ENCODE results near the gene CHID1. TPM values are rescaled to one million over a fixed set of nuclear protein-coding genes. Genes with fewer than 3 reads are reported as not detected.

CHID1 gene
- total and polyA plus RNA-seq, 4 donors = 41.7 to 92.2 (median 48.8) TPM

DNA sequence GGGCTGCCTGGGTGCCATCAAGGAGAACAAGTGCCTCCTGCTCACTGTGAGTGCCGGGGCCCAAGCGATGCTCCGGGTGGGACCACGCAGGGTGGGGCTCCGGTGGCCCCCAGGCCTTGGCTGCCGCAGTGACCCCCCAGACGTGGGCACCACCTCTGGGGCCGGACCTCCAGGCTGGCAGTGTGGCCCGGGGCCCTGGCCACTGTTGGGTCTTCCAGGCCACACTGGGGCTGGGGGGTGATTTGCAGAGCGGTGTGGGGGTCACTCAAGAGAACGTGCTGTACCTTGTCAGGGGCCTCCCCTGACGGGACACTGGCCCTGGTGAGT lies 48.0 kb downstream of the CHID1 start:
- H3K27me3 ChIP-seq (ENCODE audit: control insufficient read depth in 3 of 3, insufficient read depth in 3 of 3, low read length in 2 of 3) = no peaks in the 10 kb centered on the region
- H3K4me1 ChIP-seq (ENCODE audit: control insufficient read depth in 5 of 5, insufficient read depth in 5 of 5, low read length in 5 of 5) = peaks cover 0 to 37% (median 12%) of the 10 kb centered on the region in 5 donors
- H3K9ac ChIP-seq (ENCODE audit: insufficient read depth in 1 of 2, low read length in 2 of 2) = no peak overlapping the region
- H3K9me3 ChIP-seq (ENCODE audit: control insufficient read depth in 4 of 4, insufficient read depth in 3 of 4, low read length in 3 of 4) = no peaks in the 10 kb centered on the region
- peaks cover 0 to 52% (median 1%) of the 10 kb centered on the region in 4 donors for H3K36me3 ChIP-seq (ENCODE audit: control insufficient read depth in 4 of 4, insufficient read depth in 4 of 4, low read length in 4 of 4)
- DNase-seq = no peak
- no peak overlapping the region for H3K4me3 ChIP-seq
- WGBS, 2 donors = 87 to 92% methylated on average over 11 to 12 of the region's 12 CpGs
- no peak for ATAC-seq (ENCODE audit: insufficient read depth, low FRiP score)
- TF ChIP-seq, protein P1, sequence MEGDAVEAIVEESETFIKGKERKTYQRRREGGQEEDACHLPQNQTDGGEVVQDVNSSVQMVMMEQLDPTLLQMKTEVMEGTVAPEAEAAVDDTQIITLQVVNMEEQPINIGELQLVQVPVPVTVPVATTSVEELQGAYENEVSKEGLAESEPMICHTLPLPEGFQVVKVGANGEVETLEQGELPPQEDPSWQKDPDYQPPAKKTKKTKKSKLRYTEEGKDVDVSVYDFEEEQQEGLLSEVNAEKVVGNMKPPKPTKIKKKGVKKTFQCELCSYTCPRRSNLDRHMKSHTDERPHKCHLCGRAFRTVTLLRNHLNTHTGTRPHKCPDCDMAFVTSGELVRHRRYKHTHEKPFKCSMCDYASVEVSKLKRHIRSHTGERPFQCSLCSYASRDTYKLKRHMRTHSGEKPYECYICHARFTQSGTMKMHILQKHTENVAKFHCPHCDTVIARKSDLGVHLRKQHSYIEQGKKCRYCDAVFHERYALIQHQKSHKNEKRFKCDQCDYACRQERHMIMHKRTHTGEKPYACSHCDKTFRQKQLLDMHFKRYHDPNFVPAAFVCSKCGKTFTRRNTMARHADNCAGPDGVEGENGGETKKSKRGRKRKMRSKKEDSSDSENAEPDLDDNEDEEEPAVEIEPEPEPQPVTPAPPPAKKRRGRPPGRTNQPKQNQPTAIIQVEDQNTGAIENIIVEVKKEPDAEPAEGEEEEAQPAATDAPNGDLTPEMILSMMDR (IDR thresholded peaks at IDR 0.05; ENCODE audit: control extremely low read depth, extremely low read depth) = no peak
- H3K27ac ChIP-seq (ENCODE audit: low read depth in 1 of 2, low read length in 1 of 2) = no peak overlapping the region

DNA sequence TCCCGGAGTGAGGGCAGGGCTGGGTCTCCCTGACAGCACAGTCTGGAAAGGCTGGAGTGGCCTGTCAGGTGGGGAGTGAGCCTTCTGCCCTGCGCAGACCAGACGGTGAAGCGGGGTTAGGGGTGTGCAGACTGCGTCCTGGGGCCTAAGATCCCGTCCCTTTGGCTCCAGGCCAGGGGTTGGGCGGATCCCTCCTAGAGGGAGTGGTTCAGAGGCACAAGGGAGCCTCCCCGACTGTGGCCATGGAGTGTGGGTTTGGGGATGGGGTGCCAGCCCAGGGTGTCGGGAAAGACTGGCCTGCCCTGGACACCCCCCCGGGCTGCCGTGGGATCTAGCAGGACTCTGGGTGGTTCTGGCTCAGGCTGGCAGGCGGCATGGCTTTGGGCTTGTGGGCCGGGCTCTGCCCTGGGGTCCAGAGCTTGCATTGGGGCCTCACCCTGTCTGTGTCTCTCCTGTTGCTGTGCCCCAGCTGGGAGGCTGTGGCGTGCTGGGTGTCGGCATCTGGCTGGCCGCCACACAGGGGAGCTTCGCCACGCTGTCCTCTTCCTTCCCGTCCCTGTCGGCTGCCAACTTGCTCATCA lies 48.4 kb downstream of the CHID1 start:
- H3K36me3 ChIP-seq (ENCODE audit: control insufficient read depth in 4 of 4, insufficient read depth in 4 of 4, low read length in 4 of 4) = peaks cover 0 to 52% (median 1%) of the 10 kb centered on the region in 4 donors
- ATAC-seq (ENCODE audit: insufficient read depth, low FRiP score) (no peak), DNase-seq (peak in 2 of 3 donors; percentile 50 to 51)
- no peak overlapping the region for H3K9ac ChIP-seq (ENCODE audit: insufficient read depth in 1 of 2, low read length in 2 of 2)
- no peak overlapping the region for H3K4me3 ChIP-seq
- no peak overlapping the region for H3K27ac ChIP-seq (ENCODE audit: low read depth in 1 of 2, low read length in 1 of 2)
- TF ChIP-seq, protein P1 (IDR thresholded peaks at IDR 0.05; ENCODE audit: control extremely low read depth, extremely low read depth) = no peak
- H3K4me1 ChIP-seq (ENCODE audit: control insufficient read depth in 5 of 5, insufficient read depth in 5 of 5, low read length in 5 of 5) = peaks cover 0 to 37% (median 12%) of the 10 kb centered on the region in 5 donors
- WGBS, 2 donors = 70 to 76% methylated on average over 20 of the region's 20 CpGs
- H3K27me3 ChIP-seq (ENCODE audit: control insufficient read depth in 3 of 3, insufficient read depth in 3 of 3, low read length in 2 of 3) = no peaks in the 10 kb centered on the region
- H3K9me3 ChIP-seq (ENCODE audit: control insufficient read depth in 4 of 4, insufficient read depth in 3 of 4, low read length in 3 of 4) = no peaks in the 10 kb centered on the region

DNA sequence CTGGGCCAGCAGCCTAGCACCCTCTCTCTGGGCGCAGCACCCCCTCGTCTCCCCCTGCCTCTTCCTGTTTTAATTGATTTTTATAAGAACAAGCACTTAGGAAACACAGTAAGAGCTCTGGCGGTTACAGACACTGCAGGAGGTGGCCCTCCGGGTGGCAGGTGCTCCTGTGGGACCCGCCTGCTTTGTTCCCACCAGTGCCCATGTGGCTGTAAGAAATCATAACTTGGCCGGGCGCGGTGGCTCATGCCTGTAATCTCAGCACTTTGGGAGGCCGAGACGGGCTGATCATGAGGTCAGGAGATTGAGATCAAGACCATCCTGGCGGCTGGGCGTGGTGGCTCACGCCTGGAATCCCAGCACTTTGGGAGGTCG lies 49.5 kb downstream of the CHID1 start:
- ATAC-seq (ENCODE audit: insufficient read depth, low FRiP score) (no peak), DNase-seq (no peak)
- no peak overlapping the region for H3K27ac ChIP-seq (ENCODE audit: low read depth in 1 of 2, low read length in 1 of 2)
- TF ChIP-seq, protein P1 (IDR thresholded peaks at IDR 0.05; ENCODE audit: control extremely low read depth, extremely low read depth) = no peak
- H3K27me3 ChIP-seq (ENCODE audit: control insufficient read depth in 3 of 3, insufficient read depth in 3 of 3, low read length in 2 of 3) = no peaks in the 10 kb centered on the region
- H3K9me3 ChIP-seq (ENCODE audit: control insufficient read depth in 4 of 4, insufficient read depth in 3 of 4, low read length in 3 of 4) = no peaks in the 10 kb centered on the region
- H3K4me1 ChIP-seq (ENCODE audit: control insufficient read depth in 5 of 5, insufficient read depth in 5 of 5, low read length in 5 of 5) = peaks cover 0 to 37% (median 12%) of the 10 kb centered on the region in 5 donors
- H3K4me3 ChIP-seq = no peak overlapping the region
- peaks cover 0 to 42% (median 0%) of the 10 kb centered on the region in 4 donors for H3K36me3 ChIP-seq (ENCODE audit: control insufficient read depth in 4 of 4, insufficient read depth in 4 of 4, low read length in 4 of 4)
- no peak overlapping the region for H3K9ac ChIP-seq (ENCODE audit: insufficient read depth in 1 of 2, low read length in 2 of 2)
- 91 to 93% methylated on average over 14 of the region's 14 CpGs for WGBS, 2 donors
